GM12801 (cell line): ENCODE data around the gene B3GNT4.

Experiments
- CTCF ChIP-seq: IDR thresholded peaks from one replicate; pipeline ENCODE4 v1.5.1; 2011; ENCODE audit warnings: control low read depth; ENCODE audit not compliant: insufficient read length; ENCODE audit errors: extremely low read depth

The B3GNT4 gene

GRCh38 chr12:122208073-122208820, 4.7 kb downstream of the B3GNT4 start:
- no peak for TF ChIP-seq CTCF

- no peak for TF ChIP-seq CTCF
These were observed 12.3 kb downstream of the B3GNT4 start for GRCh38 chr12:122215771-122216170.

GRCh38 chr12:122216445-122216844, 12.9 kb downstream of the B3GNT4 start:
- no peak for TF ChIP-seq CTCF

GRCh38 chr12:122225683-122226365, 22.3 kb downstream of the B3GNT4 start, which contains the start of gene DIABLO:
Gene DIABLO, minus strand, starts transcription at chr12:122226052. Its CDS starts 38 bp downstream, at chr12:122226014.
- no peak for TF ChIP-seq CTCF

GRCh38 chr12:122226366-122227125, 23.0 kb downstream of the B3GNT4 start:
- no peak for TF ChIP-seq CTCF

GRCh38 chr12:122227341-122227740, 23.8 kb downstream of the B3GNT4 start:
- no peak for TF ChIP-seq CTCF

- no peak for TF ChIP-seq CTCF
These were observed 24.6 kb downstream of the B3GNT4 start for GRCh38 chr12:122228092-122228491.
